Suppressor macrophage treated with lipopolysaccharide for 4 hours (primary cell): Measurements from ENCODE around the gene GNB3.
"Not testable (repeated sequence)": the region's sequence is repeated elsewhere in the genome, so short reads cannot be mapped to it uniquely, and the experiment has no call there.

Source experiments
- DNase-seq: peaks from one replicate; pipeline ENCODE4 v3.0.0-alpha.2; 2020

GNB3 gene

DNA sequence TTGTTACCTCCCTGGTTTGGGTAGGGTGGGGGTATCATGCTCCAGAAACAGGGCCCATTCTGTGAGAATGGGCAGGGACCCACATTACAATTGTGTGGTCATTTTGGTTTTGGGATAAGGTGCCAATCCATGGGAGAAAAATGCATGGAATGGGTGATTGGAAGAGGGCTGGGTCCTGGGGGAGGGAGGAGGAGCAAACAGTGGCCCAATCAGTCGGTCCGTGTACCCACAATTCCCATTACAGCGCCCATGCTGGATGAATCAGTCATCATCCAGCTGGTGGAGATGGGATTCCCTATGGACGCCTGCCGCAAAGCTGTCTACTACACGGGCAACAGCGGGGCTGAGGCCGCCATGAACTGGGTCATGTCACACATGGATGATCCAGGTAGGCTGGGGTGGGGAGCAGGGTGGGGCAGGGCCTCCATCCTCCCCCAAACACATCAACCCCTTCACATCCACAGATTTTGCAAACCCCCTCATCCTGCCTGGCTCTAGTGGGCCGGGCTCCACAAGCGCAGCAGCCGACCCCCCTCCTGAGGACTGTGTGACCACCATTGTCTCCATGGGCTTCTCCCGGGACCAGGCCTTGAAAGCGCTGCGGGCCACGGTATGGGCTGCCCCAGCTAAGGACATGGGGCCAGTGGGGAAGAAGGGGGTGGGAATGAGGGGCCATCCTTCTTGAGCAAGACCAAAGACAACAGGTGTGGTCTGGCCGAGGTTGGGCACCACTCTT is 23.0 kb downstream of the GNB3 start:
- no peak for DNase-seq

DNA sequence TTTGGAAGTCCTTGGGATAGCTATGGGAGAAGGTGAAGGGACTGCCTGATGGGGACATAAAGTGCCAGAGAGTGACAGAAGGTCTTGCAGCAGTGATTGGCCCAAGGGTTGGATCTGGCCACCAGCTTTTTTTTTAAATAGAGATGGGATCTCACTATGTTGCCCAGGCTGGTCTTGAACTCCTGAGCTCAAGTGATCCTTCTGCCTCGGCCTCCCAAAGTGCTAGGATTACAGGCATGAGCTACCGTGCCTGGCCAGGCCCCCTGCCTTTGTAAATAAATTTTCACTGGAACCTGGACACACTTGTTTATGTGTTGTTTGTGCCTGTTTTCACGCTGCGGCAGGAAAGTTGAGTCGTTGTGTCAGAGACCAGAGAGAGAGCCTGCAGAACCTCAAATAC is 24.6 kb downstream of the GNB3 start:
- not testable (repeated sequence) for DNase-seq

DNA sequence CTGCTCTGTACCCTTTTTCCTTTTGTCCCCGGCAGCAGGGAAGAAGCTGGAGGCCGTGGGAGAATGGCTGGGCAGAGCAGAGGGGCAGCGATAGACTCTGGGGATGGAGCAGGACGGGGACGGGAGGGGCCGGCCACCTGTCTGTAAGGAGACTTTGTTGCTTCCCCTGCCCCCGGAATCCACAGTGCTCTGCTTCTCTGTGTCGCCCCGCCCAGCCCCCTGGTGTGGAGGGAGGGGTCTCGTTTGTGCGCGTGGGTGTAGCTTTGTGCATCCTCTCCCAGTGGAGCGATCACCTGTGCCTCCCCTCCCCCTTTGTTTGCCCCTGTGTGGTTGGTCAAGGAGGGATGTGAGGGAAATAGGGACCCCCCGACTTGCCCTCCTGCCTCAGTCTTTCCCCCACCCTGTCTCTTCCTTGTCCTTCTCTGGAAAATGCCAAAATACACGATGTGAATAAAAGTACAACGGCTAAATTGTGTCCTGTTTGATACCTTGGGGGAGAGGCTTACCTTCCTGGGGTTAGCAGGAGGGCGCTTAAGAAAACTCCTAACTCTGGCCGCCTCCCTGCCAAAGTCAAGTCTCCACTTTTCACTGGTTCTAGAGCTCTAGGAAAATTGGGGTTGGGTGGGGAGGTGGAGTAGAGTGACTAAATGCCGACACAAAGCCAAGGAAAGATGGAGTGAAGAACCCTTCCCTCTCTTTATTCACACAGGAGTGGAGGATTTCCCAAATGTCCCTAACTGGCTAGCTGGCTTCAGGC is 25.6 kb downstream of the GNB3 start:
- DNase-seq = no peak

DNA sequence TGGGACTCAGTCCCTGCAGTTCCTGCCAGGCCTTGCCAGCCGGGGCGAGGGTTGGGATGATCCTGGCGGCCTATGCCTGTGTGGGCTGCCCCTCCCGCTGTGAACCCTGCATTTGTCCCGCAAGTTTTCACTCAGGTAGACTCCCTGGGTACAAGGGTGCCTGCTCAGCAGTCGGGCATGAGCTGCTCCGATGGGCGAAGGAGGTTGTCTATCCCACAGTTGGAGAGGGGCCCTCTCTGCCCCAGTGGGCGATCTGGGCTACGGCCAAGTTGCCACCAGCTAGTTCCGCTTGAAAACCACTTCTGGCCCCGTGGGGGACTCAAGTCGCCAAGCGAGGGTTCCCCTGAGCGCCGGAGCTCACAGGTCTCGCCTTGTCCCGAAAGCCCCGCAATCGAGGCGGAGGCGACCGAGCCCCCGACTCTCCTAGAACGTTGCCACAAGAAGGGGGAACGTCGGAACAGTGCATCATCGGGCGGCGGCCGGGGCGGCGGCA is 26.2 kb downstream of the GNB3 start:
- DNase-seq = no peak

DNA sequence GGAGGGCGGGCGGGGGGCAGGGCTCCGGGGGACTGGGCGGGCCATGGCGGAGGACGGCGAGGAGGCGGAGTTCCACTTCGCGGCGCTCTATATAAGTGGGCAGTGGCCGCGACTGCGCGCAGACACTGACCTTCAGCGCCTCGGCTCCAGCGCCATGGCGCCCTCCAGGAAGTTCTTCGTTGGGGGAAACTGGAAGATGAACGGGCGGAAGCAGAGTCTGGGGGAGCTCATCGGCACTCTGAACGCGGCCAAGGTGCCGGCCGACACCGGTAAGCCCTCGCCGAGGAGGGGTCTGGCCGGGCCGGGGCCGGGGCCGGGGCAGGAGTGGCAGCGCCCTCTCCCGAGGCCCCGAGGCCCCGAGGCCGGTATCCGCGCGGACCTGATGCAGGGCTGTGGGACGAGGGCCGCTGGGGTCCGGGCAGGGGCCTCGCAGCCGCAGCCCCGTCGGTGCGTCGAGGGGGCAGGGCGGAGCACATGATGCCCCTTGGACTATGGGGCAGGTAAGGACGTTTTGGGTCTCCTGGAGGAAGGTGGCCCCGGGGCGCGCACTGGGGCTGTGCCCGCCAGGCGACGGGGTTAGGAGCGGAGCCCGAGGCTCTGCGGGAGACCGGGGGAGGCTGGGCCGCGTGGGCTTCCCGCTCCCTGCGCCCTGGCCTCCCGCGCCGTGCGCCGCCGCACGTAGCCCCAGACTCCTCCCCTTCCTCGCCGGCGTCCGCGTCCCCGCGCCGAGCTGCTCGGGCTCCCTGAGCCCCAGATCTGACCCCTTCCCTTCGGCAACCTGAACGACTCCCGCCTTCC is 26.9 kb downstream of the GNB3 start, which contains the start of gene TPI1:
TPI1 (plus strand) TSS at position 119 of the 798 bp plus-strand sequence; CDS start at position 155, 36 bp downstream.
- DNase-seq = peak; percentile 92

DNA sequence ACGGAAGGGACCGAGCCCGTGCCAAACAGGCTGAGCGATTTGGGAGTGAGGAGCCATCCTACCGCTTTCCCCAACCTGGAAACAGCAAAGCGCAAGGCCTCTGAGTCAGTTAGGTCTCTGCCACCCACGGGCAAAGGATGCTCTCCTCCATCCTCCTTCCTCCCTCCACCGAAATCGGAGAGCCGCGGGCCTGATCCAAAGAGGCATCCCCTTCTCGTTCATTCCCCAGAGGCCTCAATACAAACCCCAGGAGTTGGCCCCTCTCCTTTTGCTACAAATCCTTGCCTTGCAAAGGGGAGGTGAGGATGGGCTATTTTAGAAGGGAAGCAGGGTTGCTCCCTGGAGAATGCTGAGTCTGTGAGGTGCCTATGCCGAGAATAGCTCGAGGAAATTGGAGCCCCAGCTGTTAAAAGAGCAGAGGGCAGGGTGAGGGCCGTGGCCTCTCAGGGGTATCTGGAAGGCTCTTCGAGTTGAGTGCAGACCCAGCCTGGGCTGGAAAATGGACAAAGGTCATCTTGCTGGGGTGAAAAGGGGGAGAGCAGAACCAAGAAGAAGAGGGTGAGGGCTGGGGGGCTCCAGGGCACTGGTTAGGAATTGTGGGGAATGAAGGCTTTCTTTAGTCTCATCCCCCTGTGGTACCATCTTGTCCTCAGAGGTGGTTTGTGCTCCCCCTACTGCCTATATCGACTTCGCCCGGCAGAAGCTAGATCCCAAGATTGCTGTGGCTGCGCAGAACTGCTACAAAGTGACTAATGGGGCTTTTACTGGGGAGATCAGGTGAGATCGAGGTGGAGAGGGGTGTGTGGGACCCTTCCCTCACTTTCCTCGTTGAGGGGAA is 27.7 kb downstream of the GNB3 start:
- DNase-seq = no peak

DNA sequence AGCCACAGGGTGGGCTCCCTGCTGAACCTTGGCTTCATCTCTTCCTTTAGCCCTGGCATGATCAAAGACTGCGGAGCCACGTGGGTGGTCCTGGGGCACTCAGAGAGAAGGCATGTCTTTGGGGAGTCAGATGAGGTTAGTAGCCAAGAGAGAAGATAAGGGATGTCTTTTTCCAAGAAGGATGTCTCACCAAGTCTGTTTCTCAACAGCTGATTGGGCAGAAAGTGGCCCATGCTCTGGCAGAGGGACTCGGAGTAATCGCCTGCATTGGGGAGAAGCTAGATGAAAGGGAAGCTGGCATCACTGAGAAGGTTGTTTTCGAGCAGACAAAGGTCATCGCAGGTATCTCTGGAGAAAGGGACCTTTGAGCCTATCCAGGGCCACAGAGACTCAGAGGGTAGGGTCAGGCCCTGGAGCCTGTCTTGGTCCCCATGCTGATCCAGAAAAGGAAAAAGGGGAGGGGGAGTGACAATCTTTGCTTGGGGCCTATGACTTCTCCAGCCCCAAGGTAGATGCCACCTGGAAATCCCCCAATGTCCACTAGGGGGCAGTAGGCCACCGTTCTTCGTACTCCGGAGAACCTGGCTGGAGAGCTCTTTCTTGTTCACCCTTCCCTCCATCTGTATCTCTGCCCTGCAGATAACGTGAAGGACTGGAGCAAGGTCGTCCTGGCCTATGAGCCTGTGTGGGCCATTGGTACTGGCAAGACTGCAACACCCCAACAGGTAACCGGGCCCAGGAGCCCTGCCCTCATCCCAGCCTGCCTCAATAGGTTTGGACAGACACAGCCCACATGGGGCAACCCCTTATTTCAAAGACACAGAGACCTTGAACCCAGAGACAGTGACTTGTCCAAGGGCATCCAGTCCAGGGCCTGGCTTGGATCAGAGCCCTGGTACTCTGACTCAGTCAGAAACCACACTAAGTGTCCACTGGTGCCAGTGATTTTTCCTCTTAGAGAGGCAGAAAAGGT is 28.6 kb downstream of the GNB3 start:
- DNase-seq = peak; percentile 79

DNA sequence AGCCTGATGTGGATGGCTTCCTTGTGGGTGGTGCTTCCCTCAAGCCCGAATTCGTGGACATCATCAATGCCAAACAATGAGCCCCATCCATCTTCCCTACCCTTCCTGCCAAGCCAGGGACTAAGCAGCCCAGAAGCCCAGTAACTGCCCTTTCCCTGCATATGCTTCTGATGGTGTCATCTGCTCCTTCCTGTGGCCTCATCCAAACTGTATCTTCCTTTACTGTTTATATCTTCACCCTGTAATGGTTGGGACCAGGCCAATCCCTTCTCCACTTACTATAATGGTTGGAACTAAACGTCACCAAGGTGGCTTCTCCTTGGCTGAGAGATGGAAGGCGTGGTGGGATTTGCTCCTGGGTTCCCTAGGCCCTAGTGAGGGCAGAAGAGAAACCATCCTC is 29.6 kb downstream of the GNB3 start:
- DNase-seq = not testable (repeated sequence)

DNA sequence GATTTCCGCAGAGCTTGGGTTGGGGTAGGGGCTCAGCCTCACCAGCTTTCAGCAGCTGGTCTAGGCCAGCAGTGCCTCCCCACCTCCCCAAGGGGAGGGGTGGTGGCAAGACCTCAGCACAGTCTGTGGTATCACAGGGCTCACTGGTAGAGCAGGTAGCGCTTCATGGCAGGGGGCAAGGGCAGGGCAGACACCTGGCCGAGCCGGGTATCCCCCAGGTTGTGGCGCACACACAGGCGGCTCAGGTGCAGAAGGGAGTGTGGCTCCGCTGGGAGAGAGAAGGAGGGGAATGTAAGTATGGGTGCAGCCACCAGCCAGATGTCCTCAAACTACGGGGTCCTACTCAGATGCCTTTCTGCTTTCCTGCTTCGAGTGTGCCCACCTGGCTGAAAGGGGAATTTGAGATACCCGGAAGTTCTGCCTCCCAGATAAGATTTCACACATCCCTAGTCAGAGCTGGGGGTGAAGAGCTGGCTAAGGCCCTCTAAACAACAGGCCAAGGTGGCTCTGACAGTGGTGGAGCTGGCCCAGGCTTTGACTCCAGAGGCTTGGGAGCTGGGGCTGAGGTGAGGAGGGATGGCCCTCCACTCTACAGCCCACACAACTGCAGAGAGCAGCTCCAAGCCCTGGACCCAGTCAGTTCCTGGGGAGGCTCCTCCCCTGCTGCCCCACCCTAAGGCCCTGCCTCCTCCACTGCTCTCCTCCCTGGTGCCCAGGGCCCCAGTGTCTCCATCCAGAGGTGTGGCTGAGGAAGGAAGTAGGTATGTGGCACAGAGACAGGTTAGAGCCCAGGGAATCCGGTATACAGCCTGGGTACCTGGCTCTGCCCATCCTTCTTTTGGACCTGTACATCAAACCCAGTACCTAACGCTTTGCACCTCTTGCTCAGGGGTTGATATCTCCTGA is 30.6 kb downstream of the GNB3 start:
- DNase-seq = no peak

DNA sequence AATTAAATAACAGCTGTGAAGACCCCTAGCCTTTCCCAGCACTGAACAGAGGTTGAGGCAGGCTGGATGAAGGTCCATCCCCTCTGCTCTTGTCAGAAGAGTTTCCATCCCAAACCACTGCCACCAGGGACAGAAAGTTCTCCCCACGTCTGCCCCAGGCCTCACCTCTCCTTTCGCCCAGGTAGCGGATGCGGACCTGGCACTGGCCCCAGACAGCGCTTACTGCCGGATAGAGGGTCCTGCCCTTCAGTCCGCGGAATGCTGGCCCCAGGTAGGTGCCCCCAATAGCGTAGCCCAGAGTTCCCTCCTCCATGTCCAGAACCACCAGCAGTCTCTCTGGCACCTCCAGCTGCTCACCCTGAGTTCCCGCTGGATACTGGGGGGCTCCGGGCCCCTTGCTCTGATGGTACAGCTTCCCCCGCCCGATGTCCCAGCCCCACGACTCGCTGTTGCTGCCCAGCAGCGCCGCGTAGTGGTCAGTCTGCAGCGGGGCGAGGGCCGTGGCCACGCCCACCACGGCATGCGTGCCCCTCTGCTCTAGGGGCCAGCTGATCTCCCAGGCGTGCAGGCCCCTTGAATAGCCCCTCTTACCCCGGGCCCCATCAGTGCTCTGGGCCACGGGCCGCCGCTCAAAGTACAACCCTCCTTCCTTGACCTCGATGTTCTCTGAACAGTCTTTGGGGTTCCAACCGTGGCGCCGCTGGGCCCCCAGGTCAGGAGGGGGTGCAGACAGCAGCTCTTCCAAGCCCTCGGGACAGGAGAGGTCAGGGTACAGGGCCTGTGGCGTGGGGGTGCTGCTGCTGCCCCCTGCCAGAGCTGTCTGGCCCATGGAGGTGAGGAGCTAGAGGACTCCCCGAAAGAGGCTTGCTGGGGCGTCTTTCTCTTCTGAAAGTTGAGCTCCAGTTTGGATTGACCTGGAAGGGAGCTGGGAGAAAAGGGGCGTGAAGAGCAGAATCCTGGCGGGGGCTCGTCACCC is 31.6 kb downstream of the GNB3 start:
- DNase-seq = peak; percentile 87

DNA sequence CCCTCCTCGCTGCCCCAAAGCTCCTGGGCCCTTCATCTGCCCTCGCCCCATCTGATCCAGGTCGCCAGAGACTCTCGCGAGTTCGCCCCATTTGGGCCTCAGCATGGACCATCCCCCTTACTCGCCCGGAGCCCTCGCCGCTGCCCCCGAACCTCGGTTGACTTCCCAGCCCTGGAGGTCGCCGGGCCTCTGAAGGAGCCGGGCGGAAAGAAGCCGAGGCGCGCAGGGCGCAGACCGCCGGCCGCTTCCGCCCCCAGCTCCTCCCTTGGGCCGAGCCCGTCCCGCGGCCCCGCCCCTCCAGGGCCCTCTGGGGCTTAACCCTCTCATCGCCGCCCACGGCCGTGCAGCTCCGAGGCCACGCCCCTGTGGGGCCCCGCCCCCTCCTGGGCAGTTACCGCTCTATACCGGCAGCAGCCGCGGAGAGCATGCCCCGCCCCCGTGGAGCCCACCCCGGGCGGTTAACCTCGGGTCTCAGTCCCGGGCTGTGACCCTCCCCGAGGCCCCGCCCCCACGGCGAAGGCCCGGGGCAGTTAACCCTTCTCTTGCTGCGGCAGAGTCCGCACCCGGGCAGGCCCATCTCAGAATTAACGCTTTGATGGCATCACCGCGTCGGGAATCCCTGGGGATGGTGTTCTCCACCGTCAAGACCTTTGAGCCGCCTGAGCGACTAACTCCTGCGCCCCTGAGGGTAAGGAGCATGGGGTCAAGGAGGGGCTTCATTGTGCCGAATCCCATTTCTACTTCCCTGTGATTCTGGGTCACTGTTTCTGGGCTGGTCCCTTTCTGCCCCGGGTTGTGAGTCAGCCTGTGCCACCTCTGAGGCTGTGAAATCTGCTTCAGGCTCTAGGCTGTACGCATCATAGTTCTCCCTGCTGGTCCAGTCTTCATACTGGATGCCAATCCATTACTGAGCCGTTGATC is 32.6 kb downstream of the GNB3 start, which contains the start of gene SPSB2:
SPSB2 (minus strand) TSS at position 210 of the 921 bp plus-strand sequence. CDS start 402 bp downstream, outside the sequence.
- DNase-seq = peak; percentile 99

DNA sequence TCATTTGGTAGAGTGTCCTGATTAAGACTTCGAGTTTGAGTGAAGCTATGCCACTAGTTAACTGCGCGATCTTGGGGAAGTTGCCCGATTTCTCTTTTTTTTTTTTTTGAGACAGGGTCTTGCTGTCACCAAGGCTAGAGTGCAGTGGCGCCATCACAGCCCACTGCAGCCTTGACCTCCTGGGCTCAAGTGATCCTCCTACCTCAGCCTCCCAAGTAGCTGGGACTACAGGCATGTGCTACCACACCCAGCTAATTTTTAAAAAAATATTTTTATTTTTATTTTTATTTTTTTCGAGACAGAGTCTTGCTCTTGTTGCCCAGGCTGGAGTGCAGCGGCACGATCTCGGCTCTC is 33.3 kb downstream of the GNB3 start:
- not testable (repeated sequence) for DNase-seq

DNA sequence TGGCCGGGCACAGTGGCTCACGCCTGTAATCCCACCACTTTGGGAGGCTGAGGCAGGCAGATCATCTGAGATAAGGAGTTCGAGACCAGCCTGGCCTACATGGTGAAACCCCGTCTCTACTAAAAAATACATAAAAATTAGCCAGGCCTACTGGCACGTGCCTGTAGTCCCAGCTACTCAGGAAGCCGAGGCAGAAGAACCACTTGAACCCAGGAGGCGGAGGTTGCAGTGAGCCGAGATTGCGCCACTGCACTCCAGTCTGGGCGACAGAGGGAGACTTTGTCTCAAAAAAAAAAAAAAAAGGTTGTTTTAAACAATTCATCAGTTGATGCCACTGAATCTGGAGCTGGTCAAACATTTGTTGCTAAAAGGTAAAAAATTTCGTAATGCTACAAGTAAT is 39.1 kb downstream of the GNB3 start:
- not testable (repeated sequence) for DNase-seq

DNA sequence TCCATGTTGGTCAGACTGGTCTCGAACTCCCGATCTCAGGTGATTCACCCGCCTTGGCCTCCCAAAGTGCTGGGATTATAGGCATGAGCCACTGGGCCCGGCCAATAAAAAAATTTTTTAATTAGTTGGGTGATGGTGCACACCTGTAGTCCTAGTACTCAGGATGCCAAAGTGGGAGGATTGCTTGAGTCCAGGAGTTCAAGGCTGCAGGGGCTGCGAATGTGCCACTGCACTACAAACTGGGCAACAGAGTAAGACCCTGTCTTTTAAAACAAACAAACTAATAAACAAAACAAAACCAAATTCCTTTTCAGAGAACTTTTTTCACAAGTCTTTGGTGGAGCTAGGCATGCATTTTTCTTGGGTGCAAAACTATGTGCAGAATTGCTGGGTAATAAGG is 42.5 kb downstream of the GNB3 start:
- no peak for DNase-seq

DNA sequence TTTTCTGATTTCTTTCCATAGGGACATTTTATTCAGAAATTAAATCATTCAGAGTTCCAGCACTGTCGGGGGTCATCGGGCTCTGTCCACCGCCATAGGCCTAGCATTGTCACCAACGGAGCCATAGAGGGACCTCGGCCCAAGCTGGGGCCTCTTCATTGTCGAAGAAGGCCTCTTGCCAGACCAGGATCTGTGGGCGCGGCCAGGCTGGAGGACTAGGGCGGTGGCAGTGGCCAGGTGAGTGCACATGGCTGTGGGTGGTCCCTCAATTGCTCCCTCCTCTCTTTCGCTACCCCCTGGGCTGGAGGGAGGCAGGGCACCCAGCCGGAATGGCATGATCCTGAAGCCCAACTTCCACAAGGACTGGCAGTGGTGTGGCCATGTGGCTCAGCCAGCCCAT is 43.0 kb downstream of the GNB3 start:
- DNase-seq = no peak

DNA sequence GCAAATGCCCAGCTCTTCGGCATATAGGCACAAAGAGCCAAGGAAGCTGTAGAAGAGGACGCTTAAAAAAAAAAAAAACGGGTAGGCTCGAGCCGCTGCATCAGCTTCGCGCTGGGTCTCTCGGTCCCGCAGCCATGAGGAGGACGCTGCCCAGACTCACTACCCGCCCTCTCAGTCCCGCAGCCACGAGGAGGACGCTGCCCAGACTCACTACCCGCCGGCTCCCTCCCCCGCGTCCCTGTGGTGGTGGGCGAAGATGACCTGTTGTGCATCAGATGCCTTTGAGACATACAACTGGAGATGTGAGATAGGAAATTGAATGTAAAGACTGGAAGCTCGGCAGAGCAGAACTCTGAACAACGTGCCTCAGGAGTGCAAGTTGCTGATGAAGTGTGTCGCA is 43.8 kb downstream of the GNB3 start:
- no peak for DNase-seq

DNA sequence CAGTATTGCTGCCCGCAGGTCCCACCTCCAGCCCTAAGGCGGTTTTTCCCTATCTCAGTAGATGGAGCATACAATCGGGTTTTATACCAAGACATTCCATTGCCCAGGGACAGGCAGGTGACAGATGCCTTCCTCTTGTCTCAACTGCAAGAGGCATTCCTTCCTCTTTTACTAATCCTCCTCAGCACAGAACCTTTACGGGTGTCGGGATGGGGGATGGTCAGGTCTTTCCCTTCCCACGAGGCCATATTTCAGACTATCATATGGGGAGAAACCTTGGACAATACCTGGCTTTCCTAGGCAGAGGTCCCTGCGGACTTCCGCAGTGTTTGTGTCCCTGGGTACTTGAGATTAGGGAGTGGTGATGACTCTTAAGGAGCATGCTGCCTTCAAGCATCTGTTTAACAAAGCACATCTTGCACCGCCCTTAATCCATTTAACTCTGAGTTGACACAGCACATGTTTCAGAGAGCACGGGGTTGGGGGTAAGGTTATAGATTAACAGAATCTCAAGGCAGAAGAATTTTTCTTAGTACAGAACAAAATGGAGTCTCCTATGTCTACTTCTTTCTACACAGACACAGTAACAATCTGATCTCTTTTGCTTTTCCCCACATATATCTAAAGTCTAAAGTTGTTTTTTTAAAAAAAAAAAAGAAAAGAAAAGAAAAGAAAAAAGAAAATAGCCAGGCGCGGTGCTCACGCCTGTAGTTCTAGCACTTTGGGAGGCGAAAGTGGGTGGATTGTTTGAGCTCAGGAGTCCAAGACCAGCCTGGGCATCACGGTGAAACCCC is 45.7 kb downstream of the GNB3 start:
- not testable (repeated sequence) for DNase-seq
